GM20000 (cell line): ENCODE data around the gene IL17B.

Source experiments
- DNase-seq: peaks from one replicate; pipeline ENCODE4 v3.0.0; 2012; ENCODE audit warnings: low spot score
- CTCF ChIP-seq: IDR thresholded peaks from 2 replicates; pipeline ENCODE4 v1.5.1; 2012; ENCODE audit warnings: mild to moderate bottlenecking, control low read depth; ENCODE audit errors: extremely low read depth, missing control alignments

The IL17B gene

GRCh38 chr5:149379177-149379761 is at the start of gene IL17B:
Gene IL17B, minus strand, starts transcription at chr5:149379292. Its CDS starts 67 bp downstream, at chr5:149379225.
- no peak for TF ChIP-seq CTCF
- no peak for DNase-seq

- no peak for DNase-seq
- no peak for TF ChIP-seq CTCF
These were observed 48.9 kb upstream of the IL17B start for GRCh38 chr5:149428032-149428431.

GRCh38 chr5:149427374-149427773 is 48.3 kb upstream of the IL17B start:
- DNase-seq = no peak
- no peak for TF ChIP-seq CTCF

- TF ChIP-seq CTCF = no peak
- DNase-seq = no peak
These were observed 47.8 kb upstream of the IL17B start for GRCh38 chr5:149426931-149427330.

- TF ChIP-seq CTCF = no peak
- no peak for DNase-seq
These were observed 46.6 kb upstream of the IL17B start for GRCh38 chr5:149425729-149426128.

GRCh38 chr5:149424371-149425315 is 45.6 kb upstream of the IL17B start:
- no peak for DNase-seq

More at GRCh38 chr5:149424371-149425315, 45.6 kb upstream of the IL17B start:
- no peak for TF ChIP-seq CTCF
